ENCODE data around the gene MGLL.

DNA sequence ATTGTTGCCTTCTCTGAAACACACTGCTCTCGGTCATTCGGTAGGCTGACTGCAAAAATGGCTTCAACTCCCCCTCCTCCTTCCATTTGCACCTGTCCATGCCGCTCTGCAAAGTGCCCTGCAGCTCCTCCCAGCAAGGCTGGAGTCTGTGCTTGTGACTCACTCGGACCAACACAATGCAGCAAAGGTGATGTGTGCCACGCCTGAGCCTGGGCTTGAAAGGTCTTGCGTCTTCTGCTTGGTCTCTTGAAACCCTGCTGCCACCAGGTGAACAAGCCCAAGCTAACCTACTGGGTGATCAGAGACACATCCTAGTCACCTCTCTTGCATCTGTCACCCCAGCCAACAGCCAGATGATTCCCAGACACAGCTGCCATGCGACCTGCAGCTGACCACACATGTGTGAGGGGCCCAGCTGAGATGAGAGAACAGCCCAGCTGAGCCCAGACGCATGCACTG, 71.1 kb downstream of the MGLL start:
- TF ChIP-seq, protein P1, sequence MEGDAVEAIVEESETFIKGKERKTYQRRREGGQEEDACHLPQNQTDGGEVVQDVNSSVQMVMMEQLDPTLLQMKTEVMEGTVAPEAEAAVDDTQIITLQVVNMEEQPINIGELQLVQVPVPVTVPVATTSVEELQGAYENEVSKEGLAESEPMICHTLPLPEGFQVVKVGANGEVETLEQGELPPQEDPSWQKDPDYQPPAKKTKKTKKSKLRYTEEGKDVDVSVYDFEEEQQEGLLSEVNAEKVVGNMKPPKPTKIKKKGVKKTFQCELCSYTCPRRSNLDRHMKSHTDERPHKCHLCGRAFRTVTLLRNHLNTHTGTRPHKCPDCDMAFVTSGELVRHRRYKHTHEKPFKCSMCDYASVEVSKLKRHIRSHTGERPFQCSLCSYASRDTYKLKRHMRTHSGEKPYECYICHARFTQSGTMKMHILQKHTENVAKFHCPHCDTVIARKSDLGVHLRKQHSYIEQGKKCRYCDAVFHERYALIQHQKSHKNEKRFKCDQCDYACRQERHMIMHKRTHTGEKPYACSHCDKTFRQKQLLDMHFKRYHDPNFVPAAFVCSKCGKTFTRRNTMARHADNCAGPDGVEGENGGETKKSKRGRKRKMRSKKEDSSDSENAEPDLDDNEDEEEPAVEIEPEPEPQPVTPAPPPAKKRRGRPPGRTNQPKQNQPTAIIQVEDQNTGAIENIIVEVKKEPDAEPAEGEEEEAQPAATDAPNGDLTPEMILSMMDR (IDR thresholded peaks at IDR 0.05) = no peak
- no peak for TF ChIP-seq POLR2A (IDR thresholded peaks at IDR 0.05)

Measured in esophagus squamous epithelium (tissue), 4 donors.